Measurements from ENCODE around the gene ARL16. TPM values are rescaled to one million over a fixed set of nuclear protein-coding genes. Genes with fewer than 3 reads are reported as not detected.
A peak's percentile ranks its signal among the peaks of the same experiment; 100 is the strongest.

Gene ARL16
- total RNA-seq, 1 experiment from 2014 or later, result 52.7 TPM

DNA sequence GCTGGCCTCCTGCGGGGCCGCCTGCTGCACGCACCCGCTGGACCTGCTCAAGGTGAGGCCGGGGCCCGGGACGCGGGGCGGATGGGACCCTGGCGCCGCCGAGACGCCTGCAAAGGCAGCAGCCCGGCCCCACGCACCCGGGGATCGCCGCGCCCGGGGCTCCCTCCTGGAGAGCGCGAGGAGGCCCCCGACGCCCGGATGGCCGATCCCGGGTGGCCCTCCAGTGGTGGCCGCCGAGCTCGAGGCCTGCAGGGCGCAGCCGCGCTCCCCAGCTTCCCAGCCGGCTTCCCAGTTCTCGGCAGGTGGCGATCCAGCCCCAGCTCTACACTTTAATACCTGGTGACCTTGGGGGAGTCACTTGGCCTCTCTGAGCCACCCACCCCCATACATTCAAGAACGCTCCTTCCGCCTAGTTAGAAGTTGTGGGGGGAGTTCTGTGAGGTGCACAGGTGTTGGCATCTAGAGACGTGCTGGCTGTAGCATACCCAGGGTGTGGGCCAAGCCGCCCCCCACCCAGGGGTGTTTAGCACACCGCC, 28.9 kb upstream of the ARL16 start:
- ChIA-PET POLR2A (interaction anchor here (0.6 kb wide), 3 partner anchors 9 to 35 kb away, joined by 4 to 5 read pairs (median 4); partner anchors contain the start of gene MRPL12), CTCF (no interaction called here)
- Histone ChIP-seq H3K27me3 (ENCODE audit: control insufficient read depth, insufficient read depth, low read length) (no peaks in the 10 kb centered on the region), H3K9me3 (ENCODE audit: control insufficient read depth, insufficient read depth, low read depth, low read length) (no peaks in the 10 kb centered on the region), H3K4me3 (ENCODE audit: low read depth in 2 of 2, low read length in 2 of 2) (peak overlapping the region; percentile 78 to 82), H3K36me3 (ENCODE audit: control insufficient read depth, insufficient read depth, low read length) (peaks cover 6% of the 10 kb centered on the region; the same call in 1 of the 2 replicates), H3K27ac (ENCODE audit: low read length) (peak overlapping the region; percentile 92), H3K4me1 (ENCODE audit: control insufficient read depth, insufficient read depth, low read length) (peaks cover 37% of the 10 kb centered on the region)
- TF ChIP-seq POLR2AphosphoS5 (IDR thresholded peaks at IDR 0.05; ENCODE audit: low read depth, low read length) (no peak; the same call in 1 of the 2 replicates), SIN3A (IDR thresholded peaks at IDR 0.05; ENCODE audit: borderline replicate concordance, insufficient read depth, low read depth, low read length) (peak; percentile 71; the same call in 1 of the 2 replicates), TCF7L2 (IDR thresholded peaks at IDR 0.05; ENCODE audit: low read depth, low read length) (peak; percentile 97)
- TF ChIP-seq, protein P1, sequence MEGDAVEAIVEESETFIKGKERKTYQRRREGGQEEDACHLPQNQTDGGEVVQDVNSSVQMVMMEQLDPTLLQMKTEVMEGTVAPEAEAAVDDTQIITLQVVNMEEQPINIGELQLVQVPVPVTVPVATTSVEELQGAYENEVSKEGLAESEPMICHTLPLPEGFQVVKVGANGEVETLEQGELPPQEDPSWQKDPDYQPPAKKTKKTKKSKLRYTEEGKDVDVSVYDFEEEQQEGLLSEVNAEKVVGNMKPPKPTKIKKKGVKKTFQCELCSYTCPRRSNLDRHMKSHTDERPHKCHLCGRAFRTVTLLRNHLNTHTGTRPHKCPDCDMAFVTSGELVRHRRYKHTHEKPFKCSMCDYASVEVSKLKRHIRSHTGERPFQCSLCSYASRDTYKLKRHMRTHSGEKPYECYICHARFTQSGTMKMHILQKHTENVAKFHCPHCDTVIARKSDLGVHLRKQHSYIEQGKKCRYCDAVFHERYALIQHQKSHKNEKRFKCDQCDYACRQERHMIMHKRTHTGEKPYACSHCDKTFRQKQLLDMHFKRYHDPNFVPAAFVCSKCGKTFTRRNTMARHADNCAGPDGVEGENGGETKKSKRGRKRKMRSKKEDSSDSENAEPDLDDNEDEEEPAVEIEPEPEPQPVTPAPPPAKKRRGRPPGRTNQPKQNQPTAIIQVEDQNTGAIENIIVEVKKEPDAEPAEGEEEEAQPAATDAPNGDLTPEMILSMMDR (IDR thresholded peaks at IDR 0.05), result no peak; the same call in 1 of the 2 replicates
- TF ChIP-seq, protein P2, sequence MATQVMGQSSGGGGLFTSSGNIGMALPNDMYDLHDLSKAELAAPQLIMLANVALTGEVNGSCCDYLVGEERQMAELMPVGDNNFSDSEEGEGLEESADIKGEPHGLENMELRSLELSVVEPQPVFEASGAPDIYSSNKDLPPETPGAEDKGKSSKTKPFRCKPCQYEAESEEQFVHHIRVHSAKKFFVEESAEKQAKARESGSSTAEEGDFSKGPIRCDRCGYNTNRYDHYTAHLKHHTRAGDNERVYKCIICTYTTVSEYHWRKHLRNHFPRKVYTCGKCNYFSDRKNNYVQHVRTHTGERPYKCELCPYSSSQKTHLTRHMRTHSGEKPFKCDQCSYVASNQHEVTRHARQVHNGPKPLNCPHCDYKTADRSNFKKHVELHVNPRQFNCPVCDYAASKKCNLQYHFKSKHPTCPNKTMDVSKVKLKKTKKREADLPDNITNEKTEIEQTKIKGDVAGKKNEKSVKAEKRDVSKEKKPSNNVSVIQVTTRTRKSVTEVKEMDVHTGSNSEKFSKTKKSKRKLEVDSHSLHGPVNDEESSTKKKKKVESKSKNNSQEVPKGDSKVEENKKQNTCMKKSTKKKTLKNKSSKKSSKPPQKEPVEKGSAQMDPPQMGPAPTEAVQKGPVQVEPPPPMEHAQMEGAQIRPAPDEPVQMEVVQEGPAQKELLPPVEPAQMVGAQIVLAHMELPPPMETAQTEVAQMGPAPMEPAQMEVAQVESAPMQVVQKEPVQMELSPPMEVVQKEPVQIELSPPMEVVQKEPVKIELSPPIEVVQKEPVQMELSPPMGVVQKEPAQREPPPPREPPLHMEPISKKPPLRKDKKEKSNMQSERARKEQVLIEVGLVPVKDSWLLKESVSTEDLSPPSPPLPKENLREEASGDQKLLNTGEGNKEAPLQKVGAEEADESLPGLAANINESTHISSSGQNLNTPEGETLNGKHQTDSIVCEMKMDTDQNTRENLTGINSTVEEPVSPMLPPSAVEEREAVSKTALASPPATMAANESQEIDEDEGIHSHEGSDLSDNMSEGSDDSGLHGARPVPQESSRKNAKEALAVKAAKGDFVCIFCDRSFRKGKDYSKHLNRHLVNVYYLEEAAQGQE (IDR thresholded peaks at IDR 0.05; ENCODE audit: insufficient read depth in 1 of 2, low read depth in 2 of 2, low read length in 1 of 2), result no peak
- in situ Hi-C loops (cut with HindIII; ENCODE audit: low pct_unique_long_range_greater_than_20kb, low sequenced_read_pairs), result no loop called here
- intact Hi-C loops (cut with micrococcal nuclease; ENCODE audit: unreplicated experiment), result no loop called here
- ATAC-seq (peak; percentile 52), DNase-seq (ENCODE audit: low read depth, low spot score) (no peak)
- BruUV-seq (replicated peaks), result no TSS peak

DNA sequence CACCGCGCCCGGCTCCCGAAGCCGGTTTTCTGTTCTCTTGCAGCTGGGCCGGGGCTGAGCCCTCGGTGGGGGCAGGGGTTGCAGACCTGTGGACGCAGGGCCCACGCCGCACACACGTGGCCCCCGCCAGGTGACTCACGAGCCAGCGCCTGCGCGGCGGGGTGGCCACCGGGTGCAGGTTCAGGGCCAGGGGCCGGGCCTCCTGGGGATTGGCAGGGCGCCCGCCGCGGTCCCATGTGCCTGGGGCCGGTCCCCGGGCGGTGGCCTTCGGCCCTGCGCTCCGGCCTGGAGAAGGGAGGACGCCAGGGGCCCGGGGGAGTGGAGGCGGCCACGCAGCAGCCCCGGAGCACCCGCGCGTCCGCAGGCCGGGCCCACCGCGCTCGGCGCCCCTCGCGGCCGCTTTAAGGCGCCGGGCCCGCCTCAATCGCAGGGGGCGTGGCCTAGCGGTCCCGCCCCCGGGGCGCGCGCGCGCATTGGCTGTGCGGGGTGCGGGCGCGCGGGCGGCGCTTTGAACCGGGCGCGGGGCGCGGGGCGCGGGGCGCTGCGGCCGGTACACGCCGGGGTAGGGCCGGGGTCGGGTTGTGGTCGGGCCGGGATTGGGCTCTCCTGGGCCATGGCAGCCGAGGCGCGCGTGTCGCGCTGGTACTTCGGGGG, 28.3 kb upstream of the ARL16 start, which contains the start of gene SLC25A10:
Gene SLC25A10 (plus strand): TSS at position 471 of the 654 bp plus-strand sequence. CDS start 143 bp downstream, at position 614.
- intact Hi-C loops (cut with micrococcal nuclease; ENCODE audit: unreplicated experiment) (no loop called here), in situ Hi-C loops (cut with HindIII; ENCODE audit: low pct_unique_long_range_greater_than_20kb, low sequenced_read_pairs) (no loop called here)
- Histone ChIP-seq H3K9me3 (ENCODE audit: control insufficient read depth, insufficient read depth, low read depth, low read length) (no peaks in the 10 kb centered on the region), H3K36me3 (ENCODE audit: control insufficient read depth, insufficient read depth, low read length) (peaks cover 7% of the 10 kb centered on the region; the same call in 1 of the 2 replicates), H3K27ac (ENCODE audit: low read length) (peak within 1 kb of the TSS; percentile 92), H3K27me3 (ENCODE audit: control insufficient read depth, insufficient read depth, low read length) (no peaks in the 10 kb centered on the region), H3K4me1 (ENCODE audit: control insufficient read depth, insufficient read depth, low read length) (peaks cover 37% of the 10 kb centered on the region), H3K4me3 (ENCODE audit: low read depth in 2 of 2, low read length in 2 of 2) (peak within 1 kb of the TSS; percentile 78 to 82)
- DNase-seq (ENCODE audit: low read depth, low spot score) (no peak), ATAC-seq (peak; percentile 78)
- TF ChIP-seq SIN3A (IDR thresholded peaks at IDR 0.05; ENCODE audit: borderline replicate concordance, insufficient read depth, low read depth, low read length) (no peak; the same call in 1 of the 2 replicates), TCF7L2 (IDR thresholded peaks at IDR 0.05; ENCODE audit: low read depth, low read length) (peak; percentile 100), POLR2AphosphoS5 (IDR thresholded peaks at IDR 0.05; ENCODE audit: low read depth, low read length) (peak; percentile 49; the same call in 1 of the 2 replicates)
- no TSS peak for BruUV-seq (replicated peaks)
- ChIA-PET POLR2A (interaction anchor here (0.6 to 0.7 kb wide), 2 partner anchors 9 to 14 kb away, joined by 4 to 6 read pairs; partner anchors contain the start of gene MRPL12), CTCF (interaction anchor here (0.7 kb wide), 1 partner anchor 24 kb away, joined by 7 read pairs; no protein-coding TSS in a partner anchor)
